Urothelium cell line (cell line): ENCODE measurements around the gene OR8G1.
A peak's percentile ranks its signal among the peaks of the same experiment; 100 is the strongest.
"Not testable (repeated sequence)": the region's sequence is repeated elsewhere in the genome, so short reads cannot be mapped to it uniquely, and the experiment has no call there.

Experiments used
- DNase-seq: peaks from one replicate; pipeline ENCODE4 v3.0.0; 2011; ENCODE audit warnings: low spot score, mixed read lengths
- FAIRE-seq: peaks from 2 replicates; lab custom pipeline; 2011; peaks lifted over from hg19 to GRCh38; lab: Jason Lieb, UNC

Gene OR8G1

DNA sequence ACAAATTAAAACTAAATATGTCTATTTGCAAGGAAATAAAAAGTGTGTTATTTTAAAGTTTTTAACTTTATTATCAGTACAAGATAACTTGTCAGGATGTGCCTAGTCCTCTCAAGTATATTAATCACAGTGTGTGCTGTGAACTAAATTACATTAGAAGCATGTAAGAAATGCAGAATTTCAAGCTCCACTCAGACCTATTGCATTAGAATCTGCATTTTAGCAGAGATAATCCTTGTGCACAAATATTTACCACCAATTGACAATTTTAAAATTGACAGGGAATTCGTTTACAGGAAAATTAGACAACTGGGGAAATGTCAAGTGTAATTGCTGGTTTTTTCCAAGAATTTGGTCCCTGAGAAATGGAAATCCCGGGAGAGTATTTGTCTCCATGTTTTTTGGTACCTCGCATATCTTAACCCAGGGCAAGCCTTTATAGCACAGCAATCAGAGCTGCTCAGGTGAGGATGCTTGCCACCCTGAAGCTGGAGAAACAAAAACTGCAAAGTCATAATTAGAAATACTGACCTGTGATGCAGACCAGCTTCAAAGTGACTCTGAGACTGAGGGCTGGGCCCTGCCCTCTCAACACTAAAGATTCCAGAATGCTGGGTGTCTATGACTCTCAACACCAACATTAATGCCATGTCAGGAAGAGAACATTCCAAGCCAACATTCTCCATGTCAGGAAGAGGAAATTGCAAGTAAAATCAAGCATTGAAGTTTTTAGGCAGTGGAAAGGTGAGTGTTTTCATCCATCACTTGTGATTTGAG, at the start of gene OR8G1:
OR8G1 (plus strand) TSS at position 475 of the 777 bp plus-strand sequence. CDS start 8,581 bp downstream, outside the sequence.
- DNase-seq (no peak), FAIRE-seq (no peak)

DNA sequence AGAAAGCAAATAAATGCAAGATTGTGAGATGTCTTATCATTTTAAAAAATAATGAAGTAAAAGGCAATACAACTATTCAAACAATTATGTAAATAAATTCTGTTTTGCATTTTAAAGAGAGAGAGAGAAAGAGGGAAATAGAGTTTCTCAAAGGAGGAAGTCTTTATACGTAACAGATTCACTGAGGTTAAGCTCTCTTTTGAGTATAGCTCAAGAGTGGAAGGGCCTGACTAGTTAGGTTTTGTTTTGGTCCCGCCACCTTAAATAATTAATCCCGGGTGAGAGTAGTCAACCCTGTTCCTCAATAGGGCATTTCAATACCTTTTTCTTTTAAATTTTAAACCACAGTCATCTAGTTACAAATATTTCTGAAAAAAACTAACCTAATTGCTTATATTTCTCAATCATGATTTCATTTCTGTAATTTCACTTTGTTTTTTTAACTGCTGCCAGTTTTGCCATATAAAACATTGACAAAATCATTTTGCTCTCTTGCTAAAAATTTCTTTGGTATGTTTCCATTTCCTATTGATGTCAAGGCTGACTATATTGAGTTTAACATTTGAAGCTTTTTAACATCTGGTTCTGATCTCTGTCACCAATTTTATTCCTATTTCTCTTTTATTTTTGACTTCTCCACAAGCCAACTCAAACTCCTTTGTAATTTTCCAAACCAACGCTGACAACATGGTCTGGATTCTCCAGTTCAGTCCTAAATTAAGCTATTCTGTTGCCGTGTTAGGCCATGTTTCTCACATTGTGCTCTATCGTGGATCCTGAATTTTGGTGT, 47.5 kb upstream of the OR8G1 start:
- no peak for FAIRE-seq
- no peak for DNase-seq

GRCh38 chr11:124194293-124195188, 46.4 kb upstream of the OR8G1 start:
- FAIRE-seq = no peak
- no peak for DNase-seq

- peak; percentile 39 for DNase-seq
- FAIRE-seq = no peak
Measured at GRCh38 chr11:124195189-124195734, 45.6 kb upstream of the OR8G1 start.

DNA sequence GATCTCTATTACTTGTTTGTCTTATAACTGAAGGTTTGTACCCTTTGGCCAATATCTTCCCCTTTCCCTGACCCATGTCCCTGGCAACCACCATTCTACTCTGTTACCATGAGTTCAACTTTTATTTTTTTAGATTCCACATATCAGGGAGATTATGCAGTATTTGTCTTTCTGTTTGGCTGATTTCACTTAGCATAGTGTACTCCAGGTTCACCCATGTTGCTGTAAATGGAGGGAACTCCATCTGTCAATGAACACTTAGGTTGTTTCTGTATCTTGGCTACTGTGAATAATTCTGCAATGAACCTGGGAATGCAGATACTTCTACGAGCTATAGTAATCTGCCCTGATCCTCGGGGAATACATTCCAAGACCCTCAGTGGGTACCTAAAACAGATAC, 42.9 kb upstream of the OR8G1 start:
- DNase-seq (no peak), FAIRE-seq (no peak)

DNA sequence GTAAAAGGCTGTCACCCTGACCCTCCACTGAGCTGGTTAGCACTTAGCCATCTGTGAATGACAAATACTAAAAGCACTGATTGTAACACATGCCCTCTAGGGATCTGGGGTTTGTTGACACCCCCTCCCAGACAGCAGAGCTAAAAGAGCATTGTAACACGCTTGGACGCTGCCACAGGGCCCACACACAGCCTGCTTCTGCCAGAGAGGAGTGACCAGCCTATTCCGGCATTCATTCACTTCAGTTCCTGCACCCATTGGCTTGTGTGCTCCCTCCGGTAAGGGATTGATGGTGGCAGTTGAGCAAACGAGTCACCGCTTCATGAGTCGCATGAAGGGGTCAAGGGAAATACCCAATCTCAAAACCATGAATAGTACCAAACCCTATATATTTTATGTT, 42.0 kb upstream of the OR8G1 start:
- no peak for DNase-seq
- FAIRE-seq = no peak

- FAIRE-seq (no peak), DNase-seq (peak; percentile 3)
Measured at GRCh38 chr11:124199702-124200101, 41.2 kb upstream of the OR8G1 start.

DNA sequence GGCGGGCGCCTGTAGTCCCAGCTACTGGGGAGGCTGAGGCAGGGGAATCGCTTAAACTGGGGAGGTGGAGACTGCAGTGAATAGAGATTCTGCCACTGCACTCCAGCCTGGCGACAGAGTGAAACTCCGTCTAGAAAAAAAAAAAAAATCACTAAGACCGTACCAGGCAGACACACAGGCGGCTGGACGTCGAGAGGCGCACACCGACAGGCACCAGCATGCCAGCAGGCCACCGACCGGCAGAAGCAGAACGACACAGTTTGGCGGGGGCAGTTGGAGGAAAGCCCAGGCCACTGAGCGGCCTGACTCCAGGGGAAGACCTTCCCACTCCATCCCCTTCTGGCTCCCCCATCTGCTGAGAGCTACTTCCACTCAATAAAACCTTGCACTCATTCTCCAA, 40.2 kb upstream of the OR8G1 start:
- DNase-seq (no peak), FAIRE-seq (no peak)

GRCh38 chr11:124202951-124203350, 37.9 kb upstream of the OR8G1 start:
- DNase-seq (no peak), FAIRE-seq (no peak)

DNA sequence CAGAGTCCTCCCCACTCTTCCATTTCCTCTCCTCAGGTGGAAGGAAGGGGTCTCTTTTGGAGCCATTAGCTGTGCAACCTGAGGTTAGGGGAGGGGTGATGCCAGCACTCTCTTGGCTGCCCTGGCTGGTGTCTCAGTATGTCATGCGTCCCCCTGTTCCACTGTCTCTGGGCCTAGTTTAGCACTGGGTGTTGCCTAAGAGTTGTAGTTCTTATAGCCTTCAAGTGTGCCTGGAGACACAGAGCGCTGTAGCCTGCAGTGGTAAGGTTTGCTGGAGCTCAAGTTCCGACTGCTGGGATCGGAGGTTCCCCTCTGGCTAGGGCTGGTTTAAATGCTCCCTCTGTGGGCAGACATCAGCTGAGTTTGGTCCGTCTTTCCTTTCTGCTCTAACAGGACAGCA, 36.9 kb upstream of the OR8G1 start:
- FAIRE-seq (no peak), DNase-seq (no peak)

DNA sequence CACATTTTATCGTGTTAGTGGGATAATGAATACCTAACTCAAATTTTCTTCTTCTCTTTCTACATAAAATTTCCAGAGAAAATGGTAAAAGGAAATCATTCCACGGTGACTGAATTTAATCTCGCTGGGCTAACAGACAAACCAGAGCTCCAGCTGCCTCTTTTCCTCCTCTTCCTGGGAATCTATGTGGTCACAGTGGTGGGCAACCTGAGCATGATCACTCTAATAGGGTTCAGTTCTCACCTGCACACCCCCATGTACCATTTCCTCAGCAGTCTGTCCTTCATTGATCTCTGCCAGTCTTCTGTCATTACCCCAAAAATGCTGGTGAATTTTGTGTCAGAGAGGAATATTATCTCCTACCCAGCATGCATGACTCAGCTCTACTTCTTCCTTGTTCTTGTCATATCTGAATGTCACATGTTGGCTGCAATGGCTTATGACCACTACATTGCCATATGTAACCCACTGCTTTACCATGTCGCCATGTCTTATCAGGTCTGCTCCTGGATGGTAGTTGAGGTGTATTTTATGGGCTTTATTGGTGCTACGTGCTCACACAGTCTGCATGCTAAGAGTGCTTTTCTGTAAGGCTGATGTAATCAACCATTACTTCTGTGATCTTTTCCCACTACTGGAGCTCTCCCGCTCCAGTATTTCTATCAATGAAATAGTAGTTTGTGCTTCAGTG, 33.6 kb upstream of the OR8G1 start:
- DNase-seq = no peak
- no peak for FAIRE-seq

- DNase-seq (no peak), FAIRE-seq (no peak)
Measured at GRCh38 chr11:124209824-124210357, 31.0 kb upstream of the OR8G1 start.

DNA sequence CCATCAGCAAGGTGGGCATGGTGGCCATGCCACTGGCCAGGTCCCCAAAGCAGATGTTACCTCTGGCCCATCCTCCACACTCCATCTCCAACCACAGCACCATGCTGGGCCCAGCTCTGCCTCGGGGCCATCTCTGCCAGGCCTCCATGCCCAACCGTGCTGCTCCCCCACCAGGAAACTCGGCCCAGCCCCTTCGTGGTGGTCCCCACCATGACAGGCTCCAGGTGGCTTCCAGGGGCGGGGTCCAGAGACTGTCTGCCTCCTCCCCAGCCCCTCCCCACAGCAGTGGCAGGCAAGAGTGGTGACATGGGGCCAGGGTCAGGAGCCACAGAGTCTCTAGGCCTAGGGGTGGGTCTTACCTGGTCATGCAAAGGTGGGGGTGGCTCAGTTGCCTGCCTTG, 30.5 kb upstream of the OR8G1 start:
- no peak for FAIRE-seq

DNA sequence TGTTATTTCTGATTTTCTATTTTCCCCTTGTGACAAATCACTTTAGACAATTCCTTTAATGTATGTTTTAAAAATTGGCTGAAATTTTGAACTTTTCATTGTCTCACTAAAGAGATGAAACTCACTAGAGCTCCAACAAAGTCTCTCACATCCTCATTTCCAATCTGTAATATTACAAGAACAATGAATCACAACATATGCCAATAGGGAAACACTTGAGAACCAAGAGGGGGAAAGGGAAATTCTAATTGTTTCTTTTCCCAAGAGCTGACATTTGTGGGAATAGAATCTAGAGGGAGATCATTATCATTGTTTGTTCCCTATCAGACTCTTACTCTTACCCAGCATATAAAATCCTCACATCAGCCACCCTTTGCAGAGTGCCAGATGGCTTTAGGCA, 29.6 kb upstream of the OR8G1 start:
- no peak for FAIRE-seq
- DNase-seq = no peak

More for the DNA sequence above, 30.5 kb upstream of the OR8G1 start:
- DNase-seq = no peak

- FAIRE-seq (no peak), DNase-seq (no peak)
Measured at GRCh38 chr11:124214027-124214426, 26.9 kb upstream of the OR8G1 start.

DNA sequence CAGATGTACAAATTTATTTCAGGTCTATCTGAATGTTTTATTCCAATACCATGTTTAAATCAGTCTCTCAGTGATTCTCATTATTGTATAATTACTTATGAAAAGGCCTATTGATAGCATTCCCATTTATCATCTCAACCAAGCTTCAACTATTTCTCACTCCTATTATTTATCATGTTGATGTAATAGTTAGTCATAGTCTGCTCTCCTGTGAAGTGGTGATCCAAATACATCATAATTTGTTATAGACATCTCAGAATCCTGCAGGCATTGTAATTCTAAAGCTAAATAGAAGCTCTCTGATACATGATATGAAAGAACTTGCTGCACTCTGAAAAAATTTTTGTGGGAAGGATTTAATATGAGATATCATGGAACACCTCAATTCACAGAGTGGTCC, 21.8 kb upstream of the OR8G1 start:
- FAIRE-seq (no peak), DNase-seq (no peak)

GRCh38 chr11:124222407-124222806, 18.5 kb upstream of the OR8G1 start:
- FAIRE-seq (no peak), DNase-seq (no peak)

DNA sequence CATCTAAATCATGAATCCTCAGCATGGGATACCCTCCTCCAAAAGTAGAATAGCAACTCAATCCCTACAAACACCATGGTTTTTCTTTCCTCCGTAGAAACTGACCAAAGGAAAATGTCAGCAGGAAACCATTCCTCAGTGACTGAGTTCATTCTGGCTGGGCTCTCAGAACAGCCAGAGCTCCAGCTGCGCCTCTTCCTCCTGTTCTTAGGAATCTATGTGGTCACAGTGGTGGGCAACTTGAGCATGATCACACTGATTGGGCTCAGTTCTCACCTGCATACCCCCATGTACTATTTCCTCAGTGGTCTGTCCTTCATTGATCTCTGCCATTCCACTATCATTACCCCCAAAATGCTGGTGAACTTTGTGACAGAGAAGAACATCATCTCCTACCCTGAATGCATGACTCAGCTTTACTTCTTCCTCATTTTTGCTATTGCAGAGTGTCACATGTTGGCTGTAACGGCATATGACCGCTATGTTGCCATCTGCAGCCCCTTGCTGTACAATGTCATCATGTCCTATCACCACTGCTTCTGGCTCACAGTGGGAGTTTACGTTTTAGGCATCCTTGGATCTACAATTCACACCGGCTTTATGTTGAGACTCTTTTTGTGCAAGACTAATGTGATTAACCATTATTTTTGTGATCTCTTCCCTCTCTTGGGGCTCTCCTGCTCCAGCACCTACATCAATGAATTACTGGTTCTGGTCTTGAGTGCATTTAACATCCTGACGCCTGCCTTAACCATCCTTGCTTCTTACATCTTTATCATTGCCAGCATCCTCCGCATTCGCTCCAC, 16.1 kb upstream of the OR8G1 start:
- not testable (repeated sequence) for FAIRE-seq

GRCh38 chr11:124225471-124225870, 15.4 kb upstream of the OR8G1 start:
- DNase-seq = no peak
- no peak for FAIRE-seq

More for the DNA sequence above, 16.1 kb upstream of the OR8G1 start:
- DNase-seq = not testable (repeated sequence)
